Measurements from ENCODE around the gene XPNPEP2. TPM values are rescaled to one million over a fixed set of nuclear protein-coding genes. Genes with fewer than 3 reads are reported as not detected.
A peak's percentile ranks its signal among the peaks of the same experiment; 100 is the strongest.

The XPNPEP2 gene
- total RNA-seq, 6 experiments from 2014 or later, result 2.9 to 30.7 (median 16.5) TPM

GRCh38 chrX:129790146-129790545 is 51.4 kb downstream of the XPNPEP2 start:
- TF ChIP-seq POLR2A (IDR thresholded peaks at IDR 0.05) (no peak), CTCF (IDR thresholded peaks at IDR 0.05) (no peak)
- intact Hi-C loops (cut with DNase I), result no loop called here
- H3K9me3 ChIP-seq, result no peaks in the 10 kb centered on the region
- H3K27me3 ChIP-seq, result no peaks in the 10 kb centered on the region
- no peak for ATAC-seq
- no peaks in the 10 kb centered on the region for H3K4me1 ChIP-seq
- no peak overlapping the region for H3K27ac ChIP-seq
- H3K4me3 ChIP-seq, result no peak overlapping the region
- DNase-seq, result no peak
- 67% methylated on average over 3 of the region's 3 CpGs for WGBS (ENCODE audit: insufficient coverage, low coverage, low lambda C conversion rate, missing lambda C conversion rate)
- no peaks in the 10 kb centered on the region for H3K36me3 ChIP-seq

- no peak for DNase-seq
- Histone ChIP-seq H3K27ac (no peak overlapping the region), H3K36me3 (no peaks in the 10 kb centered on the region), H3K27me3 (no peaks in the 10 kb centered on the region), H3K4me1 (no peaks in the 10 kb centered on the region), H3K4me3 (no peak overlapping the region), H3K9me3 (no peaks in the 10 kb centered on the region)
- no peak for ATAC-seq
- WGBS (ENCODE audit: insufficient coverage, low coverage, low lambda C conversion rate, missing lambda C conversion rate), result 79% methylated on average over 7 of the region's 9 CpGs
- intact Hi-C loops (cut with DNase I), result no loop called here
- no peak for TF ChIP-seq POLR2A (IDR thresholded peaks at IDR 0.05)
Observed at GRCh38 chrX:129790808-129791207, 52.0 kb downstream of the XPNPEP2 start.

GRCh38 chrX:129791336-129791735 is 52.6 kb downstream of the XPNPEP2 start:
- DNase-seq, result no peak
- WGBS (ENCODE audit: insufficient coverage, low coverage, low lambda C conversion rate, missing lambda C conversion rate), result 83% methylated on average over 1 of the region's 8 CpGs

GRCh38 chrX:129791961-129792570 is 53.3 kb downstream of the XPNPEP2 start:
- H3K27ac ChIP-seq, result no peak overlapping the region
- H3K9me3 ChIP-seq, result no peaks in the 10 kb centered on the region
- TF ChIP-seq CTCF (IDR thresholded peaks at IDR 0.05) (no peak), POLR2A (IDR thresholded peaks at IDR 0.05) (no peak)
- no peaks in the 10 kb centered on the region for H3K4me1 ChIP-seq
- H3K27me3 ChIP-seq, result no peaks in the 10 kb centered on the region
- no peaks in the 10 kb centered on the region for H3K36me3 ChIP-seq
- DNase-seq (no peak), ATAC-seq (peak in 2 of 4 donors; percentile 17 to 22)
- 85% methylated on average over 4 of the region's 11 CpGs for WGBS (ENCODE audit: insufficient coverage, low coverage, low lambda C conversion rate, missing lambda C conversion rate)
- intact Hi-C loops (cut with DNase I), result no loop called here
- no peak overlapping the region for H3K4me3 ChIP-seq

More at GRCh38 chrX:129791336-129791735, 52.6 kb downstream of the XPNPEP2 start:
- TF ChIP-seq CTCF (IDR thresholded peaks at IDR 0.05), result no peak
- TF ChIP-seq POLR2A (IDR thresholded peaks at IDR 0.05), result no peak
- intact Hi-C loops (cut with DNase I), result no loop called here
- no peaks in the 10 kb centered on the region for H3K27me3 ChIP-seq
- ATAC-seq, result no peak
- H3K9me3 ChIP-seq, result no peaks in the 10 kb centered on the region
- H3K27ac ChIP-seq, result no peak overlapping the region
- no peaks in the 10 kb centered on the region for H3K4me1 ChIP-seq
- H3K36me3 ChIP-seq, result no peaks in the 10 kb centered on the region
- H3K4me3 ChIP-seq, result no peak overlapping the region

- H3K4me1 ChIP-seq, result no peaks in the 10 kb centered on the region
- no peak for DNase-seq
- H3K9me3 ChIP-seq, result no peaks in the 10 kb centered on the region
- no peaks in the 10 kb centered on the region for H3K36me3 ChIP-seq
- no peak for ATAC-seq
- no peaks in the 10 kb centered on the region for H3K27me3 ChIP-seq
- no peak overlapping the region for H3K27ac ChIP-seq
- no peak for TF ChIP-seq CTCF (IDR thresholded peaks at IDR 0.05)
- TF ChIP-seq POLR2A (IDR thresholded peaks at IDR 0.05), result no peak
- no peak overlapping the region for H3K4me3 ChIP-seq
- 94% methylated on average over 7 of the region's 18 CpGs for WGBS (ENCODE audit: insufficient coverage, low coverage, low lambda C conversion rate, missing lambda C conversion rate)
- intact Hi-C loops (cut with DNase I), result no loop called here
Observed at GRCh38 chrX:129792586-129793291, 54.0 kb downstream of the XPNPEP2 start.
